GM19372 (cell line): ENCODE measurements around the gene RAD51B.

Source experiments
- ATAC-seq: cut with Tn5 transposase; IDR thresholded peaks from one replicate; pipeline ENCODE4 v1.9.1; 2021; ENCODE audit warnings: mild to moderate bottlenecking, low read depth, moderate library complexity; ENCODE audit not compliant: unreplicated experiment

Gene RAD51B

DNA sequence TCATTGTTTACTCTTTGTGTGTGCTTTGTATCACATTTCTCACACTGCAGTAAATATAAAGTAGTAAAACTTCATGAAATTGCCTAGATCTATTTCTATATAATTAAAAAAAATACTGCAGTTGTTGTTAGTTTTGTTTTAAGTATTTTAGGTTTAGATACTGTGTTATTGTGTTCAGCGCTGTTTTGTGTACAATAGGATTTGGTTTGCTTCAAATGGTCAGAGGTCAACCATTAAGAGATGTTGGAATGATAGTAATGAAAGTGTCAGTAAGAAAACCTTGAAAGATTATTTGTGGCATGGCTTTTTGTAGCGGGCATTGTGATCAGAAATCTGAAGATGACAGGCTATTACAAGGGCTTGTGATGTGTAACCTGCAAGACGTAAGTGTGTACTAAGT, 67.9 kb downstream of the RAD51B start:
- no peak for ATAC-seq

- ATAC-seq, result no peak
Measured at GRCh38 chr14:67889455-67889854, 69.9 kb downstream of the RAD51B start.

GRCh38 chr14:67892466-67893100, 73.0 kb downstream of the RAD51B start:
- no peak for ATAC-seq

- no peak for ATAC-seq
Measured at GRCh38 chr14:67900231-67900630, 80.7 kb downstream of the RAD51B start.

DNA sequence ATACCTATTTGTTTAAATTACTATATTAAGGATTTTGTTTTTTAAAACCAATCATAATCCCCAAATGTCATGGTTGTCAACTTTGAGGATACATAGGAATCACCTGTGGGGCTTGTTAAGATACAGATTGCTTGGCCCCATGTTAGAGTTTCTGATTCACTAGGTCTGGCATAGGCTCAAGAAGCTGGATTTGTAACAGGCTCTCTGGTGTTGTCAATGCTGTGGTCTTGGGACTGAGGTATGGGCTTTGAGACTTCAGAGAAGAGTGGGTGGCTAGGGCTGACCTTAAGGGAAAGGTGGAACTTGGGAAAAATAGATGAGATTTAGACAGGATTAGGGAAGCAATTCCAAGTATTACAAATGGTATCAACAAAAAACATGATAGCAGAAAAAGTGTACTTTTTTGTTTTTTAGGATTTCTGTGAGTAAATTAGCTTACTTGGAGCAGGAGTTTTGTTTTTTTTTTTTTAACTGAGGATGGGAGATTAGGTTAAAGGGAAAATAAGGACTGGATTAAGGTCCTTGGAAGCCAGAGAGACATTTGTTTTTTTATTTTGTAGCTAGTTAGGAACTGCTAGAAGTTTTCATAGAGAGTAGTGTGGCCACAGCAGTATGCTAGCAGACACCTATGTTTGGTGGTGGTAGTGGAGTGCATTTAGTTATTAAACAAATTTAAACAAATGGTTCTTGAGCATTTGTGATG, 88.6 kb downstream of the RAD51B start:
- no peak for ATAC-seq

DNA sequence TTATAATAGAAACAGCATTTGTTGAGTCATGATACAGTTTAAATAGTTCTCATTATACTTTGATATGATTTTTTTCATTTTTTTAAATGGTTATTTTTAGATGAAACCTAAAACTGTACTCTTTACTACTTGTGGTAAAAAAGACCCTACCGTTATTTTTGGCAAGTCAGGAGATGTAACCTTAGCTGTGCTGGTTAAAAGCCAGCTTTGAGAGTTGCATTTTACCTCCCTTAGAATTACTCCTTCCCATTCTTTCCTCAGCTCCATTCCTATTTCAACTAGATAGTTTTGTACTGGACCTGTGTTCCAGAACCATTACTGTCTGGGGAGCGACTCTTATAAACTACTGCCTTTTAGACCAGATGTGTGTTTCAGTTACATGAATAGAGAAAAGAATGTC, 92.0 kb downstream of the RAD51B start:
- no peak for ATAC-seq

GRCh38 chr14:67916430-67916829, 96.9 kb downstream of the RAD51B start:
- no peak for ATAC-seq

- ATAC-seq, result no peak
Measured at GRCh38 chr14:67917006-67917405, 97.4 kb downstream of the RAD51B start.

DNA sequence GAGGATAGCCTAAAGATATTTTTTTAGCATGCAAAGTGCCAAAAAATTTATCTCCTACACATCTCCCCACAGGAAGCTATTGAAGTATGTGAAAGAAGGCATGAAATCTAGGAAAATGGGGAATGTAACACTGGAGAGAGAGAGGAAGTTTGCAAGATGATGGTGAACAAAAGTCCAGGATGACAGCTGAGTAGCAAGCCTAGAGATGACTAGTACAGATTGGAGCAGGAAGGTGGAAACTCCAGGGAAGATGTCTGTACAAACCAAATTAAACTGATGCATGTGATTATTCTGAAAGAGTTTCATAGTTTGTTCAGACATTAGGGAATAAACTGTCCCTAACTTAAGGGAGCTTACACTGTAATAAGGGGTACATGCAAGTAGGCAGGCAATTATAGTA, 99.3 kb downstream of the RAD51B start:
- no peak for ATAC-seq

DNA sequence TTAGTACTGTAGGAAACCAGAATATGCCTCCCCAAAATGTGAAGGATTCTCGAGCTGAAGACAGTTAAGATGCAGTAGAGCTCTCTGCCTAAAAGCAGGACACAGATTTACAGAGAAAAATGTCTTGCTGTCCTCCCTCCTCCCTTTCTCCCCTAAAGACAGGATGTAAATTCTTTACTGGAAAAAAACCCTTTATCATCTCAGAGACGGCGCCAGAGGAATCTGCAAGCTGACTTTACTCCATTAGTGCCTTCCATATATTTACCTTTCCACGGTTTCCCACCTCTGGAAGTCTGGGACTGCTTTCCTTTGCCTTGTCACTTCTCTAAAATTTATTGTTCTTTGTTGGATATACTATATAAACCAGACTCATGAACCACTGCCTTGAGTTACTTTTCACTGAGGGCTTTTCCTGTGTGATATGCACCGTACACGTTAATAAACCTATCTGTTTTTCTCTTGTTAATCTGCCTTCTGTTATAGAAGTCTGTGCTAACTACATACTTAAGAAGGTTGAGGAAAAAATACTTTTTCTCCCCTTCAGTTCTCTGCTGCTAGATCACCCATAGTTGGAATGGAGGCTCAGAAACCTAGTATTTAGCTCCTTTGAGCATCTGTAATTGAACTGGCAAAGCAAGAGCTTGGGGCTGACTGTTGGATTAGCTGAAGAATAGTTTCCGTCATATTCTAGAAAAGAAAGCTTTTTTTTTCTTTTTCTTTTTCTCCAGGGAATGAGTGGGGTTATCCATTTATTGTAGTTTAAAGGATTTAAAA, 99.9 kb downstream of the RAD51B start:
- no peak for ATAC-seq

DNA sequence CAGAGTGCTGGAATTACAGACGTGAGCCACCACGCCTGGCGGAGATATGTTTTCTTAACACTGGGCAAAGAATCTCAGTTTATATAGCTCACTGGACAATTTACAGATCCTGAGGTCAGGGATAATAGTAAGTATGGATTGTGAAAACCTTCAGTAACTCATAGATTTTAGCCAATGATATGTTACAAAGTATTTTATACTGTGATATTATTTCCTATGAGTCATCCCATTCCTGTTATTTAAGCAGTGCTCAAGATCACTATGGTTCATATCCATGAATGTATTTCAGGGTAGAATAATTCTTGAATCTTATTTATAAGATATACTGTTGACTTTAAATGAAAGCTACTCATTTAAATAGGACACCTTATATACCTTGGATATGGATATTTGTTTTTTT, 107.2 kb downstream of the RAD51B start:
- no peak for ATAC-seq

DNA sequence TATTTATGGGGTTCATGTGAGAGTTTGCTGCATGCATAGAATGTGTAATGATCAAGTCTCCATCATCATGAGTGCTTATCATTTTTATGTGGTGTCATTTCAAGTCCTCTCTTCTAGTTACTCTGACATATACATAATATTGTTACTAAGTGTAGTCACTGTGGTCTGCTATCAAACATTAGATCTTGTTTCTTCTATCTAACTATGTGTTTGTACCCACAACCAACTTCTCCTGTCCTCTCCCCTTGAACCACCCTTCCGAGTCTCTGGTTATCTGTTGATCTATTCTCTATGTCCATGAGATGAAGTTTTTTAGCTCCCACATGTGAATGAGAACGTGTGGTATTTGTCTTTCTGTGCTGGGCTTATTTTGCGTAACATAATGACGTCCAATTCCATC, 107.7 kb downstream of the RAD51B start:
- no peak for ATAC-seq

DNA sequence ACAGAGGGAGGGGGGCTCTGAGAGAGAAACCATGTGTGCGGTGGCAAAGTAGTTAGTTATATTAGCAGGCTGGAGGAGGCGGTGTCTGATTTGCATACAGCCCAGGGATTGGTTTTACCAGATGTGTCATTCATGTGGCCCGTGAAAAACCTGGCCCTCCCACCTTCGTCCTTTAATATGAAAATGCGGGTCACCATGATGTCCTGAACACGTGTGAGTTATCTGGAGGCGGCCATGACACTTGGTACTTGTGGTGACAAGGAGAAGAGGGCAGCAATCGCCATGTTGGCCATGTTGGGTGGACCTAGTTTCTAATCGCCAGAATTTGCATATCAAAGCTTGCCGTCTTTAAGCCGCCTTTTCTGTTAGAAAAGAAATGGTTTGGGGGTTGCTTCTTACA, 108.8 kb downstream of the RAD51B start:
- no peak for ATAC-seq

DNA sequence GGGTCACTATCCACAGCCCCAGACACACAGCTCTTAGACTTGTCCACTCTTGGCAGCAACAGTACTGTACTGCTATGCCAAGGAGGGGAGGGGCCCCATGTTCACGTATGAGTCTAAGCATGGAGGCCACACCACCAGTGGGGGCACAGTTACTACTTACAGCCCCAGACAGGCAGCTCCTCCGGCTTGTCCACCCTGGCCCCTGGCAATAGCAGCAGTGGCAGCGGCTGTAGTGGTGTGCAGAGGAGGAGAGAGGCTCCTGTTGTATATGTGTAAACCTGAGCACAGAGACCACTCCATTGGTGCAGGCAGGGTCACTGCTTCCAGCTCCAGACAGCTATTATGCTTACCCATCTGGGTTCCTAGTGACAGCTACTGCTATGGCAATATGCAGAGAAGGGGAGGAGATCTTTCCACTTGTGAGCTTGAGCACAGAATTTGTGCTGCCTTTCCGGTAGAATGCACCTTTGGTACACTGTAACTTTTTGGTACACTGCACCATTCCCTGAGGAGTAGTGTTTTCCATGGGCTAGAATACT, 113.2 kb downstream of the RAD51B start:
- no peak for ATAC-seq

GRCh38 chr14:67933266-67933665, 113.7 kb downstream of the RAD51B start:
- no peak for ATAC-seq

- ATAC-seq, result no peak
Measured at GRCh38 chr14:67934087-67934486, 114.5 kb downstream of the RAD51B start.

- no peak for ATAC-seq
Measured at GRCh38 chr14:67934862-67935261, 115.3 kb downstream of the RAD51B start.

- ATAC-seq, result no peak
Measured at GRCh38 chr14:67935371-67935770, 115.8 kb downstream of the RAD51B start.

DNA sequence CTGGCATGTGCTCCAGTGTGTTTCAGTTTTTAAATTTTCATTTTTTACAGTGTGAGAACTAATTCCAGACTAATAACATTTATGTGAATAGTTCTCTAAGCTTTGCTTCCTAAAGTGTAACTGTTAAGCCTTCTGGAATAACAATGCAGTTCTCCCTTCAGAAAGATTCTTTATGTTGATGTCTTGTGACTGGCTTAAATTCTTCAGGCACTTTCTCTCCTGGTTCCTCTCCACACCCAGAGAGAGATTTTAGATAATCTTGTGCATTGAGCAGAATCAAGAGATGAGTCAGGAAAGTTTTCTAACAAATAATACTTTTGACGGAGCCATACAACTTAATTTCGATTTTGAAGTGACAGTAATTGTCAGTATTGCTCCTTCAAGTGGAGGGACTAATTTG, 118.5 kb downstream of the RAD51B start:
- ATAC-seq, result no peak

GRCh38 chr14:67940486-67941455, 121.2 kb downstream of the RAD51B start:
- ATAC-seq, result no peak
